Mammary epithelial cell (primary cell): ENCODE results near the gene TTC5.

Experiments used
- CTCF ChIP-seq, 2 donors: IDR thresholded peaks in 1 of 2; conservative IDR thresholded peaks in 1 of 2; 2 replicates each; pipeline ENCODE4 v1.5.1; 2011 to 2012; ENCODE audit warnings: inconsistent platforms in 2 of 2, low read length in 2 of 2, mild to moderate bottlenecking in 2 of 2, control low read depth in 1 of 2, low read depth in 1 of 2; ENCODE audit not compliant: insufficient read depth in 1 of 2; ENCODE audit errors: extremely low read depth in 1 of 2
- EZH2 ChIP-seq: IDR thresholded peaks from 2 replicates; pipeline ENCODE4 v1.6.1; 2012; ENCODE audit warnings: low read length, inconsistent platforms, borderline replicate concordance

- TF ChIP-seq CTCF (conservative IDR thresholded peaks at IDR 0.05 in 1 of 2, IDR thresholded peaks at IDR 0.05 in 1 of 2; ENCODE audit: extremely low read depth in 1 of 2, insufficient read depth in 1 of 2, low read depth in 1 of 2, low read length in 2 of 2) (no peak), EZH2 (no peak)
Measured at GRCh38 chr14:20341646-20342045, 35.9 kb upstream of the TTC5 start.
